WERI-Rb-1 (cell line): ENCODE measurements around the gene MDH1.
"Not testable (repeated sequence)": the region's sequence is repeated elsewhere in the genome, so short reads cannot be mapped to it uniquely, and the experiment has no call there.

ENCODE experiments used
- DNase-seq: peaks from one replicate; pipeline ENCODE4 v3.0.0-alpha.2; 2020
- H3K27ac ChIP-seq: fragments of 250-450 bp; sonication (Bioruptor Pico); 2 replicates; pipeline ENCODE4 v1.5.1; 2020; ENCODE audit warnings: mild to moderate bottlenecking, moderate library complexity
- H3K27me3 ChIP-seq: fragments of 250-450 bp; sonication (Bioruptor Pico); 2 replicates; pipeline ENCODE4 v1.5.1; 2021; ENCODE audit warnings: mild to moderate bottlenecking, low read depth, moderate library complexity; ENCODE audit not compliant: insufficient read depth, severe bottlenecking
- H3K36me3 ChIP-seq: fragments of 250-450 bp; sonication (Bioruptor Pico); 2 replicates; pipeline ENCODE4 v1.5.1; 2020; ENCODE audit warnings: mild to moderate bottlenecking, moderate library complexity
- H3K4me3 ChIP-seq: 2 replicates; pipeline ENCODE4 v1.5.1; 2011; ENCODE audit warnings: low read depth, mild to moderate bottlenecking, control low read depth, low read length
- H3K9me3 ChIP-seq: fragments of 250-450 bp; sonication (Bioruptor Pico); 2 replicates; pipeline ENCODE4 v1.5.1; 2021; ENCODE audit warnings: mild to moderate bottlenecking, moderate library complexity; ENCODE audit not compliant: severe bottlenecking
- TF ChIP-seq, protein P1 (sequence below): IDR thresholded peaks from 2 replicates; pipeline ENCODE4 v1.5.1; 2011; ENCODE audit warnings: low read depth, mild to moderate bottlenecking, control low read depth, inconsistent platforms, low read length

The MDH1 gene

DNA sequence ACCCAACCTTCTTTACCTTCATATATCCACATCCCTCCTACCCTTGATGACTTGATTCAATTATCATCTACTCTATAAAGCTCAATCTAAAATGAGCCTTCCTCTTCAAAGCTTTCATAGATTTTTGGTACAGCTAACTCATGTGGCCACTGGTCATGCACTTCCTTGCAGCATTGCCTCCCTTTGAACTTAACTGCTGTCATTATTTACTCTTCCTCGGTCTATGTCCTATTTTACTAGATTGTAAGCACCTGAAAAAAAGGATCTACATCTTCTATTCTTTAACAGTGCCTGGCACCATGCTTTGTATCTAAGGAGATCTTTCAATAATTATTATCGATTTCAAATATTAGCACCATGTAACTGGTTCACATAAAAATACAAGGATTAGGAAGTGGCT lies 30.6 kb downstream of the MDH1 start:
- no peak overlapping the region for H3K4me3 ChIP-seq
- H3K27ac ChIP-seq, result no peak overlapping the region
- no peaks in the 10 kb centered on the region for H3K36me3 ChIP-seq
- TF ChIP-seq, protein P1, sequence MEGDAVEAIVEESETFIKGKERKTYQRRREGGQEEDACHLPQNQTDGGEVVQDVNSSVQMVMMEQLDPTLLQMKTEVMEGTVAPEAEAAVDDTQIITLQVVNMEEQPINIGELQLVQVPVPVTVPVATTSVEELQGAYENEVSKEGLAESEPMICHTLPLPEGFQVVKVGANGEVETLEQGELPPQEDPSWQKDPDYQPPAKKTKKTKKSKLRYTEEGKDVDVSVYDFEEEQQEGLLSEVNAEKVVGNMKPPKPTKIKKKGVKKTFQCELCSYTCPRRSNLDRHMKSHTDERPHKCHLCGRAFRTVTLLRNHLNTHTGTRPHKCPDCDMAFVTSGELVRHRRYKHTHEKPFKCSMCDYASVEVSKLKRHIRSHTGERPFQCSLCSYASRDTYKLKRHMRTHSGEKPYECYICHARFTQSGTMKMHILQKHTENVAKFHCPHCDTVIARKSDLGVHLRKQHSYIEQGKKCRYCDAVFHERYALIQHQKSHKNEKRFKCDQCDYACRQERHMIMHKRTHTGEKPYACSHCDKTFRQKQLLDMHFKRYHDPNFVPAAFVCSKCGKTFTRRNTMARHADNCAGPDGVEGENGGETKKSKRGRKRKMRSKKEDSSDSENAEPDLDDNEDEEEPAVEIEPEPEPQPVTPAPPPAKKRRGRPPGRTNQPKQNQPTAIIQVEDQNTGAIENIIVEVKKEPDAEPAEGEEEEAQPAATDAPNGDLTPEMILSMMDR, result no peak
- no peak for DNase-seq
- peaks cover 3% of the 10 kb centered on the region for H3K9me3 ChIP-seq
- no peaks in the 10 kb centered on the region for H3K27me3 ChIP-seq

DNA sequence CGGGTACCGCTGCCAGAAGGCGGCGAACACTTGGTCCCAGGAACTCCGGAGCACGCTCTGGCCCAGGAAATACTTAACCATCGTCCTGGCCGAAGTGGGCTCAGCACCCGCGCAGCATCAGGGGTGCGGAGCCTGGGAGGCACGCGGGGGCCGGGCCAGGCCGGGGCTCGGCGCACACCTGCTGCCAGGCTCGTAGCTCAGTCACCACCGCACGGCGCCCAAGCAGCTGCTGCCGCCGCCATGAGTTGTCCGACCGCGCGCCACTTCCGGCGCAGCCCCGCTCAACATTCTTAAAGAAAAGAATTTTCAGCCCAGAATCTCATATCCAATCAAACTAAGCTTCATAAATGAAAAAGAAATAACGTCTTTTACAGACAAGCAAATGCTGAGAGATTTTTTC lies 34.0 kb downstream of the MDH1 start:
- DNase-seq, result no peak
- Histone ChIP-seq H3K36me3 (no peaks in the 10 kb centered on the region), H3K9me3 (peaks cover 3% of the 10 kb centered on the region), H3K27ac (no peak overlapping the region), H3K27me3 (no peaks in the 10 kb centered on the region), H3K4me3 (no peak overlapping the region)
- TF ChIP-seq, protein P1, result no peak

DNA sequence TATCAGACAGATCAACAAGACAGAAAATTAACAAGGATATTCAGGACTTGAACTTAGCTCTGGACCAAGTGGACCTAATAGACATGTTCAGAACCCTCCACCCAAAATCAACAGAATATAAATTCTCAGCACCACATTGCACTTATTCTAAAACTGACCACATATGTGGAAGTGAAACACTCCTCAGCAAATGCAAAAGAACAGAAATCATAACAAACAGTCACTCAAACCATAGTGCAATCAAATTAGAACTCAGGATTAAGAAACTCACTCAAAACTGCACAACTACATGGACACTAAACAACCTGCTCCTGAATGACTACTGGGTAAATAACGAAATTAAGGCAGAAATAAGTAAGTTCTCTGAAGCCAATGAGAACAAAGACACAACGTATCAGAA lies 35.0 kb downstream of the MDH1 start:
- H3K27me3 ChIP-seq, H3K27ac ChIP-seq, DNase-seq, H3K4me3 ChIP-seq, H3K9me3 ChIP-seq, H3K36me3 ChIP-seq: not testable (repeated sequence)

DNA sequence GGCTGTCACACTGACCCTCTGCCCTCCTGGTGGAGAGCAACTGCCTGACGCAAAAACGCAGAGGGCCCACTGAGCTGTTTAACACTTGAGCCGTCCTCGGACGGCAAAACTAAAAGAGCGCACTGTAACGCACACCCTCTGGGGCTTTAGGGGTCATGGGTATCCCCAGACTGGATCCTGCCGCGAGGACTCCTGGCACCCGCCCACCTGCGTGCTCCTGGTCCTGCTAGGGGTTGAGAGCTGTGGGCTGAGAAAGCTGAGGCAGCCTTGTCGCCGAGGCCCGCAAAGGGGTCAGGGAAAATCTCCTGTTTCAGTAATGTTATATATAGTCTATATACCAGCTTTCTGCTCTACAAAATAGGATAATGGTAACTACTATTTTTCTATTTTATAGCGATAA lies 39.1 kb downstream of the MDH1 start:
- Histone ChIP-seq H3K4me3 (no peak overlapping the region), H3K27me3 (no peaks in the 10 kb centered on the region), H3K9me3 (no peaks in the 10 kb centered on the region), H3K27ac (no peak overlapping the region), H3K36me3 (no peaks in the 10 kb centered on the region)
- no peak for DNase-seq
- TF ChIP-seq, protein P1, result no peak

DNA sequence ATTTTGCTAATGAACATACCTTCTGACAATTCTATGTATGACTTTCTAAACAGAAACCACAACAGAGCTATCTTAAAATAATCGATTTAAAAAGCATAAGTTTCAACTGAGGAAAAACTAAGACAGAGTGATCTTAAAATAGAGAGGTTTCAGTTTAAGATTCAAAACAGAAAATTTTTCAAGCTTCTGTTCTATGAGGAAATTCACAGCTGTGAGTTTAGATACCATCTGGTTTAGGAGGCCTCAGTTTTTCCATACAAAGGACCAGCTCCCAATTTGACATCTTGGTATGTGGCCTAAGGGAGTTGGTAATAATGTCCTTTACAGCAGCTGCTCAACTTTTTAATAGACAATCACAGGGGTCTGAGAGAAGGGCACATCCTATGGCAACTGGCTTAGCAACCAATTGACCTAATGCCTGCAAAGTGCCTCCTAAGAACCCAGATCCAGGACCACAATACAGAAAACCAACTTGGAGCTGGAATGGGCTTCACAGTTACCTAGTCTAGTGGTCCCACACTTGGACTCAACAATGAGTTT lies 39.7 kb downstream of the MDH1 start:
- TF ChIP-seq, protein P1, result no peak
- Histone ChIP-seq H3K27ac (no peak overlapping the region), H3K27me3 (no peaks in the 10 kb centered on the region), H3K36me3 (no peaks in the 10 kb centered on the region), H3K9me3 (no peaks in the 10 kb centered on the region), H3K4me3 (no peak overlapping the region)
- DNase-seq, result no peak

DNA sequence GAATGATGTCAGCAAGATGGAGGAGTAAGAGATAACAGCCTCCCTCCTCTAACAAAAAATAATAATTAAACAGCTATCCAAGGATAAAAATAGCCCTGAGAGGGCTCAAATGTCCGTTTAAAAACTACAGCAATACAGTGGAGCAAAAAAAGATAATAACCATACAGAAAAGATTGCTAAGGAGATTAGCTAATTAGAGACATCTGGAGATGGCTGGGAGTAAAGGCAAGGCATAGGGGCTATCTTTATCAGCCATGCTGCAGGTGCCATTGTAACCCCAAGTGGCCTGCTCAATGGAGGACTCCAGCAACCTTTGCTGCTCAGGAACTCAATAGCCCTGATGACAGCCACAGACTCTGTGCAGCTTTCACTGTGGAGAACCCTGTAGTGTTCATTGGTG lies 42.7 kb downstream of the MDH1 start:
- DNase-seq, result no peak
- TF ChIP-seq, protein P1, result no peak

More for the DNA sequence above, 42.7 kb downstream of the MDH1 start:
- no peak overlapping the region for H3K27ac ChIP-seq
- H3K36me3 ChIP-seq, result no peaks in the 10 kb centered on the region
- no peaks in the 10 kb centered on the region for H3K9me3 ChIP-seq
- no peak overlapping the region for H3K4me3 ChIP-seq
- no peaks in the 10 kb centered on the region for H3K27me3 ChIP-seq
